ENCODE results near the gene CHCT1. TPM values are rescaled to one million over a fixed set of nuclear protein-coding genes. Genes with fewer than 3 reads are reported as not detected.

Gene CHCT1
- total and polyA plus RNA-seq, 2 of the 8 experiments (the other 6 are each of a cell fraction or from before 2014, with no cell fraction given): 0.06 TPM; not detected in 1

DNA sequence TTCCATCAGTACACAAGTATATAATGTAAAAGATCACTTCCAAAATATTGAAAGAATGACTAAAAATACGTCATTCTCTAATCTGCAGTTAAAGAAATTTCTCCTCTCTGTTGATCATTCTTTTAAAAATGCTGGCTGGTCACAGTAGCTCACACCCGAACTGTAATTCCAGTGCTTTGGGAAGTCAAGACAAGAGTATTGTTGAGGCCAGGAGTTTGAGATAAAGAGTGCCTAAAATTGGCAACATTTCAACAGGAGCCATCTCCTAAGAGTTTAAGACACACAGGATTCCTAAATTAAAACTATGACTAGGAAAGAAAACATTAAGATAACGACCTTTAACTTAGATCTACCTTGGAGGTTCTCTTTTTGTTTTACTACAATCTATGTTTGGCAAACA lies 25.9 kb upstream of the CHCT1 start:
- H3K4ac ChIP-seq (replicated peaks; ENCODE audit: insufficient read length, low read depth, low read length): no peak overlapping the region
- H3K4me1 ChIP-seq (replicated peaks in 1 of 4; ENCODE audit: control insufficient read depth in 3 of 4, insufficient read depth in 4 of 4, low read length in 3 of 4): no peaks in the 10 kb centered on the region; a peak in 1 of 7 replicates
- no peaks in the 10 kb centered on the region for H3K27me3 ChIP-seq (replicated peaks in 1 of 4; ENCODE audit: control insufficient read depth in 3 of 4, extremely low read depth in 1 of 4, insufficient read depth in 3 of 4, low read length in 3 of 4)
- peaks cover 0 to 2% of the 10 kb centered on the region in 2 experiments; a peak in 2 of 4 replicates for H3K79me2 ChIP-seq (ENCODE audit: control insufficient read depth in 1 of 2, insufficient read depth in 2 of 2, low read length in 2 of 2)
- FAIRE-seq (no peak), DNase-seq (ENCODE audit: low read depth in 1 of 2, low spot score in 2 of 2) (no peak)
- no peaks in the 10 kb centered on the region for H3K36me3 ChIP-seq (ENCODE audit: control insufficient read depth in 2 of 4, insufficient read depth in 4 of 4, low read length in 3 of 4)
- ChIA-PET POLR2A (ENCODE audit: partially characterized antibody) (interaction anchor here (2.7 kb wide), 1 partner anchor 12 kb away, joined by 8 read pairs; no protein-coding TSS in a partner anchor), CTCF (ENCODE audit: partially characterized antibody) (interaction anchor here (1.0 to 1.8 kb wide), 3 partner anchors 25 to 165 kb away, joined by 3 to 6 read pairs (median 4); no protein-coding TSS in a partner anchor)
- H3K9me3 ChIP-seq (ENCODE audit: insufficient read depth in 2 of 2, low read depth in 1 of 2, low read length in 1 of 2): no peaks in the 10 kb centered on the region
- H3K23ac ChIP-seq (ENCODE audit: insufficient read length): no peak overlapping the region
- H3K4me2 ChIP-seq (ENCODE audit: insufficient read depth in 1 of 2, low read depth in 2 of 2, low read length in 2 of 2): no peak overlapping the region
- no peak overlapping the region for H2BK120ac ChIP-seq (replicated peaks; ENCODE audit: low read depth, low read length)
- no peak overlapping the region for H3K14ac ChIP-seq (ENCODE audit: insufficient read length)
- WGBS, 2 experiments (ENCODE audit: extremely low coverage in 1 of 2, insufficient coverage in 1 of 2, insufficient read length in 1 of 2, insufficient replicate concordance in 2 of 2, low coverage in 1 of 2, low lambda C conversion rate in 2 of 2, missing lambda C conversion rate in 1 of 2): 76% methylated on average over 3 of the region's 3 CpGs; no CpG with 5 or more reads in 1 of the 2 experiments
- no peak overlapping the region for H3K18ac ChIP-seq (ENCODE audit: extremely low read depth, low read length)
- no peak overlapping the region for H3K9ac ChIP-seq (replicated peaks in 1 of 4; ENCODE audit: extremely low read depth in 1 of 4, low read depth in 3 of 4, low read length in 3 of 4)
- no peak overlapping the region for H2BK20ac ChIP-seq (ENCODE audit: low read length)
- no peak overlapping the region for H3K56ac ChIP-seq (replicated peaks; ENCODE audit: insufficient read length, low read depth, low read length)
- no peak overlapping the region for H2BK12ac ChIP-seq (ENCODE audit: low read depth, low read length)
- no peak overlapping the region for H2AK5ac ChIP-seq (ENCODE audit: low read depth, low read length)
- no peak overlapping the region for H4K91ac ChIP-seq (replicated peaks; ENCODE audit: insufficient read length, low read length)
- H3K79me1 ChIP-seq (ENCODE audit: low read depth, low read length): no peaks in the 10 kb centered on the region
- no peak overlapping the region for H3K4me3 ChIP-seq (ENCODE audit: extremely low read depth in 1 of 4, insufficient read depth in 2 of 4, low read depth in 3 of 4, low read length in 4 of 4)
- no peaks in the 10 kb centered on the region for H4K20me1 ChIP-seq (replicated peaks in 1 of 2; ENCODE audit: control insufficient read depth in 1 of 2, insufficient read depth in 2 of 2, low read length in 2 of 2)
- H2BK5ac ChIP-seq (ENCODE audit: low read depth, low read length): no peak overlapping the region
- H3K27ac ChIP-seq (ENCODE audit: low read depth, low read length): no peak overlapping the region
- no peak overlapping the region for H4K8ac ChIP-seq (ENCODE audit: extremely low read depth, insufficient read depth, low read length)
- peaks cover 6% of the 10 kb centered on the region; the same call in 1 of the 2 replicates for H3K23me2 ChIP-seq (ENCODE audit: low read depth, low read length)
- no peak overlapping the region for H4K5ac ChIP-seq (ENCODE audit: insufficient read length, low read depth, low read length)
- no peak overlapping the region for H2BK15ac ChIP-seq (ENCODE audit: low read length)
- no peak overlapping the region for H2AFZ ChIP-seq (ENCODE audit: low read length)
- TF ChIP-seq TBP (IDR thresholded peaks at IDR 0.05; ENCODE audit: low read depth, low read length): no peak
- no peak for TF ChIP-seq ZNF274 (IDR thresholded peaks at IDR 0.05; ENCODE audit: borderline replicate concordance, extremely low read depth, low read length)
- TF ChIP-seq NANOG (IDR thresholded peaks at IDR 0.05; ENCODE audit: insufficient read depth, low read depth, low read length, poor library complexity, severe bottlenecking): no peak
- TF ChIP-seq POU5F1 (IDR thresholded peaks at IDR 0.05; ENCODE audit: low read depth, low read length): no peak
- TF ChIP-seq, protein P1, sequence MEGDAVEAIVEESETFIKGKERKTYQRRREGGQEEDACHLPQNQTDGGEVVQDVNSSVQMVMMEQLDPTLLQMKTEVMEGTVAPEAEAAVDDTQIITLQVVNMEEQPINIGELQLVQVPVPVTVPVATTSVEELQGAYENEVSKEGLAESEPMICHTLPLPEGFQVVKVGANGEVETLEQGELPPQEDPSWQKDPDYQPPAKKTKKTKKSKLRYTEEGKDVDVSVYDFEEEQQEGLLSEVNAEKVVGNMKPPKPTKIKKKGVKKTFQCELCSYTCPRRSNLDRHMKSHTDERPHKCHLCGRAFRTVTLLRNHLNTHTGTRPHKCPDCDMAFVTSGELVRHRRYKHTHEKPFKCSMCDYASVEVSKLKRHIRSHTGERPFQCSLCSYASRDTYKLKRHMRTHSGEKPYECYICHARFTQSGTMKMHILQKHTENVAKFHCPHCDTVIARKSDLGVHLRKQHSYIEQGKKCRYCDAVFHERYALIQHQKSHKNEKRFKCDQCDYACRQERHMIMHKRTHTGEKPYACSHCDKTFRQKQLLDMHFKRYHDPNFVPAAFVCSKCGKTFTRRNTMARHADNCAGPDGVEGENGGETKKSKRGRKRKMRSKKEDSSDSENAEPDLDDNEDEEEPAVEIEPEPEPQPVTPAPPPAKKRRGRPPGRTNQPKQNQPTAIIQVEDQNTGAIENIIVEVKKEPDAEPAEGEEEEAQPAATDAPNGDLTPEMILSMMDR (IDR thresholded peaks at IDR 0.05; ENCODE audit: control extremely low read depth in 1 of 3, insufficient read depth in 1 of 3, low read depth in 1 of 3, low read length in 3 of 3): no peak
- TF ChIP-seq BACH1 (IDR thresholded peaks at IDR 0.05; ENCODE audit: low read length): no peak
- no peak for TF ChIP-seq CREB1 (IDR thresholded peaks at IDR 0.05)
- TF ChIP-seq, protein P2, sequence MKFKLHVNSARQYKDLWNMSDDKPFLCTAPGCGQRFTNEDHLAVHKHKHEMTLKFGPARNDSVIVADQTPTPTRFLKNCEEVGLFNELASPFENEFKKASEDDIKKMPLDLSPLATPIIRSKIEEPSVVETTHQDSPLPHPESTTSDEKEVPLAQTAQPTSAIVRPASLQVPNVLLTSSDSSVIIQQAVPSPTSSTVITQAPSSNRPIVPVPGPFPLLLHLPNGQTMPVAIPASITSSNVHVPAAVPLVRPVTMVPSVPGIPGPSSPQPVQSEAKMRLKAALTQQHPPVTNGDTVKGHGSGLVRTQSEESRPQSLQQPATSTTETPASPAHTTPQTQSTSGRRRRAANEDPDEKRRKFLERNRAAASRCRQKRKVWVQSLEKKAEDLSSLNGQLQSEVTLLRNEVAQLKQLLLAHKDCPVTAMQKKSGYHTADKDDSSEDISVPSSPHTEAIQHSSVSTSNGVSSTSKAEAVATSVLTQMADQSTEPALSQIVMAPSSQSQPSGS (IDR thresholded peaks at IDR 0.05; ENCODE audit: low read length): no peak
- TF ChIP-seq BCL11A (IDR thresholded peaks at IDR 0.05; ENCODE audit: low read depth in 2 of 2, low read length in 2 of 2): no peak
- no peak for TF ChIP-seq NRF1 (IDR thresholded peaks at IDR 0.05; ENCODE audit: low read depth, low read length)

Data from H1 (cell line).